CD14-positive monocyte (primary cell): Measurements from ENCODE around the gene KBTBD12. TPM values are rescaled to one million over a fixed set of nuclear protein-coding genes. Genes with fewer than 3 reads are reported as not detected.

Source experiments
- DNase-seq, 3 donors: peaks; one replicate each; pipeline ENCODE4 v3.0.0-alpha.2; 2011 to 2022
- H2AFZ ChIP-seq: 2 replicates; pipeline ENCODE4 v1.6.0; 2012; ENCODE audit warnings: mild to moderate bottlenecking, low read depth, low read length, inconsistent platforms; ENCODE audit not compliant: insufficient read depth, poor library complexity, severe bottlenecking
- H3K27ac ChIP-seq, 2 donors: 1 replicate in 1 of 2; 2 replicates in 1 of 2; pipeline ENCODE4 v1.5.1; 2012 to 2013; ENCODE audit warnings: low read length in 2 of 2, control low read depth in 1 of 2, inconsistent platforms in 1 of 2, low read depth in 1 of 2, mild to moderate bottlenecking in 1 of 2
- H3K27me3 ChIP-seq, 2 donors: one replicate each; pipeline versions ENCODE4 v1.6.0 to v1.6.1; 2011 to 2013; ENCODE audit warnings: low read length in 2 of 2; ENCODE audit not compliant: control insufficient read depth in 2 of 2, insufficient read depth in 2 of 2
- H3K36me3 ChIP-seq, 2 donors: replicated peaks in 1 of 2; 1 replicate in 1 of 2; 2 replicates in 1 of 2; pipeline versions ENCODE4 v1.5.1 to v1.6.1; 2012 to 2013; ENCODE audit warnings: low read length in 2 of 2, control low read depth in 1 of 2, inconsistent platforms in 1 of 2, mild to moderate bottlenecking in 1 of 2; ENCODE audit not compliant: insufficient read depth in 2 of 2, control insufficient read depth in 1 of 2
- H3K4me1 ChIP-seq, 2 donors: 1 replicate in 1 of 2; 2 replicates in 1 of 2; pipeline versions ENCODE4 v1.5.1 to v1.6.1; 2012 to 2013; ENCODE audit warnings: low read length in 2 of 2, control low read depth in 1 of 2, inconsistent platforms in 1 of 2, mild to moderate bottlenecking in 1 of 2, moderate library complexity in 1 of 2; ENCODE audit not compliant: insufficient read depth in 2 of 2, control insufficient read depth in 1 of 2
- H3K4me2 ChIP-seq: replicated peaks from 2 replicates; pipeline ENCODE3; 2012; ENCODE audit warnings: low read length, moderate library complexity, mild to moderate bottlenecking; ENCODE audit not compliant: poor library complexity, severe bottlenecking; ENCODE audit errors: extremely low read depth
- H3K4me3 ChIP-seq, 3 experiments: fragments of 200-600 bp in 1 of 3; sonication (generic) in 1 of 3; replicated peaks in 1 of 3; 1 replicate in 2 of 3; 2 replicates in 1 of 3; pipeline ENCODE4 v1.5.1; 2011 to 2013; ENCODE audit warnings: low read length in 3 of 3, mild to moderate bottlenecking in 3 of 3, control low read depth in 2 of 3, low read depth in 2 of 3, inconsistent platforms in 1 of 3, moderate library complexity in 1 of 3
- H3K79me2 ChIP-seq: 2 replicates; pipeline ENCODE4 v1.6.0; 2012; ENCODE audit warnings: mild to moderate bottlenecking, control low read depth, inconsistent platforms, low read length, moderate library complexity; ENCODE audit not compliant: insufficient read depth
- H3K9ac ChIP-seq: 2 replicates; pipeline ENCODE4 v1.6.0; 2017; ENCODE audit warnings: low read length, mild to moderate bottlenecking; ENCODE audit not compliant: insufficient read depth, poor library complexity, severe bottlenecking
- H3K9me3 ChIP-seq, 2 donors: replicated peaks in 1 of 2; 1 replicate in 1 of 2; 2 replicates in 1 of 2; pipeline versions ENCODE4 v1.5.1 to v1.6.1; 2012 to 2013; ENCODE audit warnings: low read length in 2 of 2, control low read depth in 1 of 2; ENCODE audit not compliant: control insufficient read depth in 1 of 2, insufficient read depth in 1 of 2
- H4K20me1 ChIP-seq: 2 replicates; pipeline ENCODE4 v1.6.0; 2012; ENCODE audit warnings: mild to moderate bottlenecking, low read length, control low read depth, moderate library complexity; ENCODE audit not compliant: insufficient read depth
- H3K27ac Mint-ChIP-seq, 7 donors: one replicate each; pipeline ENCODE4 v1.8.0; 2020; ENCODE audit warnings: mild to moderate bottlenecking in 7 of 7, mixed read lengths in 7 of 7, moderate library complexity in 6 of 7, inconsistent platforms in 2 of 7
- H3K27me3 Mint-ChIP-seq, 3 donors: one replicate each; pipeline ENCODE4 v1.8.0; 2021 to 2022; ENCODE audit warnings: low read depth in 3 of 3, mild to moderate bottlenecking in 3 of 3, mixed read lengths in 3 of 3, moderate library complexity in 3 of 3, inconsistent platforms in 1 of 3
- H3K36me3 Mint-ChIP-seq, 2 donors: one replicate each; pipeline ENCODE4 v1.8.0; 2020; ENCODE audit warnings: mixed read lengths in 2 of 2, inconsistent platforms in 1 of 2, mild to moderate bottlenecking in 1 of 2
- H3K4me1 Mint-ChIP-seq: one replicate; pipeline ENCODE4 v1.8.0; 2020; ENCODE audit warnings: mild to moderate bottlenecking, mixed read lengths
- H3K4me3 Mint-ChIP-seq, 2 donors: one replicate each; pipeline ENCODE4 v1.8.0; 2020; ENCODE audit warnings: mild to moderate bottlenecking in 2 of 2, mixed read lengths in 2 of 2, moderate library complexity in 1 of 2
- H3K9me3 Mint-ChIP-seq, 7 donors: one replicate each; pipeline ENCODE4 v1.8.0; 2020 to 2022; ENCODE audit warnings: mixed read lengths in 7 of 7, mild to moderate bottlenecking in 6 of 7, moderate library complexity in 6 of 7, inconsistent platforms in 2 of 7
- WGBS: methylation state at CpG from one replicate; pipeline ENCODE4 v1.1.5; 2013; ENCODE audit warnings: missing lambda C conversion rate; ENCODE audit not compliant: insufficient coverage; 5-methylcytosine and 5-hydroxymethylcytosine counted together
- intact Hi-C, 2 donors: fragments of 100-400 bp; cut with micrococcal nuclease; formaldehyde crosslinking; loops; one replicate each; pipeline versions ENCODE4 v1.15.0 to v1.15.1; 2023
- polyA plus RNA-seq, 3 donors: library from polyadenylated mRNA; depleted of rRNA in 1 of 3; unstranded in 2 of 3; stranded (reverse) in 1 of 3; fragments of 300-500 nt in 2 of 3; fragments of >200 nt in 1 of 3; fragmentation: Illumina TruSeq in 2 of 3; gene quantifications; 1 replicate in 2 of 3; 2 replicates in 1 of 3; pipeline ENCODE4 v1.2.3, GENCODE V29; 2012 to 2021
- TF ChIP-seq, protein P1 (sequence below): fragments of 200-600 bp; IDR thresholded peaks from one replicate; pipeline ENCODE4 v1.8.0; 2022; ENCODE audit warnings: antibody characterized with exemption, mild to moderate bottlenecking

Gene KBTBD12
- polyA plus RNA-seq, 3 donors: not detected

DNA sequence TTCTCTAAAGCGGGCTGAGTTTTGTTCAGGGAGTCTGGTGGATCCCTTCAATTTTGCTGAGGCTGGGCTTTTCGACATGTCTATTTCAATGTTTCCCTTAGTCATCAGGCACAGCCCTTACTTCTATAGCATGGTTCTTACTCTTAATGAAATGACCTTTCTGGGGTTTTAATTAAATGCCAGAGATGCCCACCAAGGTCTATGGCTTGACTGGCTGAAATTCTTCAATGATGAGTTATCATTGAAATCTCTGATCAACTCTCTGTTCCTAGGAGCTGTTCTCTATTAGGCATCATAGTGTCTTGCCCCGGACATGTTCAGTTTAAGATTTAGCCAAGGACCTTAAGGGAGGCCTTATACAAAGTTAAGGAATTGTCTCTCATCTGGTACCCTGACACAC is 33.4 kb upstream of the KBTBD12 start:
- 100% methylated on average over 1 of the region's 3 CpGs for WGBS
- no peaks in the 10 kb centered on the region for H3K9me3 ChIP-seq
- Mint-ChIP-seq H3K4me1 (no peaks in the 10 kb centered on the region), H3K36me3 (no peaks in the 10 kb centered on the region), H3K4me3 (no peak overlapping the region), H3K27ac (no peak overlapping the region), H3K9me3 (no peaks in the 10 kb centered on the region), H3K27me3 (peaks cover 0 to 3% (median 1%) of the 10 kb centered on the region in 3 donors)
- no peaks in the 10 kb centered on the region for H3K4me1 ChIP-seq
- no peaks in the 10 kb centered on the region for H3K36me3 ChIP-seq
- no peaks in the 10 kb centered on the region for H3K27me3 ChIP-seq
- no peaks in the 10 kb centered on the region for H3K79me2 ChIP-seq
- H3K27ac ChIP-seq: no peak overlapping the region
- H3K9ac ChIP-seq: no peak overlapping the region
- intact Hi-C loops: no loop called here
- H2AFZ ChIP-seq: no peak overlapping the region
- H3K4me2 ChIP-seq: no peak overlapping the region
- TF ChIP-seq, protein P1, sequence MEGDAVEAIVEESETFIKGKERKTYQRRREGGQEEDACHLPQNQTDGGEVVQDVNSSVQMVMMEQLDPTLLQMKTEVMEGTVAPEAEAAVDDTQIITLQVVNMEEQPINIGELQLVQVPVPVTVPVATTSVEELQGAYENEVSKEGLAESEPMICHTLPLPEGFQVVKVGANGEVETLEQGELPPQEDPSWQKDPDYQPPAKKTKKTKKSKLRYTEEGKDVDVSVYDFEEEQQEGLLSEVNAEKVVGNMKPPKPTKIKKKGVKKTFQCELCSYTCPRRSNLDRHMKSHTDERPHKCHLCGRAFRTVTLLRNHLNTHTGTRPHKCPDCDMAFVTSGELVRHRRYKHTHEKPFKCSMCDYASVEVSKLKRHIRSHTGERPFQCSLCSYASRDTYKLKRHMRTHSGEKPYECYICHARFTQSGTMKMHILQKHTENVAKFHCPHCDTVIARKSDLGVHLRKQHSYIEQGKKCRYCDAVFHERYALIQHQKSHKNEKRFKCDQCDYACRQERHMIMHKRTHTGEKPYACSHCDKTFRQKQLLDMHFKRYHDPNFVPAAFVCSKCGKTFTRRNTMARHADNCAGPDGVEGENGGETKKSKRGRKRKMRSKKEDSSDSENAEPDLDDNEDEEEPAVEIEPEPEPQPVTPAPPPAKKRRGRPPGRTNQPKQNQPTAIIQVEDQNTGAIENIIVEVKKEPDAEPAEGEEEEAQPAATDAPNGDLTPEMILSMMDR: no peak
- DNase-seq: no peak
- no peak overlapping the region for H3K4me3 ChIP-seq
- no peaks in the 10 kb centered on the region for H4K20me1 ChIP-seq

DNA sequence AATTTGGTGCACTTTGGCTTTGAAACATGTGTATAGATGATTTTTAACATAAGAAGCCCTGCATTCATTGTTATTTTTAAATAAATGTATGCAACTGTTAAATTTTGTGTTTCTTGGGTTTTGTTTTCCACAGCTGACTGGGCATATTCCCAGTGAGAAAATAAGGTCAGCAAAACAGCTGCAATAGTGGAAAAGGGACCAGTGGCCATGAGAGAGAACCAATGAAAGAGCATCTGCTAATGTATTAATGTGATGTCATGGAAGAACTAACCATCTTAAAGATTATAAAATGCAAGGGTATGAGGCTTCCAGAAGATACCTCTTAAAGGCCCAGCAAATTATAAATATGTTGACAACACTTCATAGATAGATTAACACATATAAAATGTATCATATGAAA is 31.0 kb upstream of the KBTBD12 start:
- Mint-ChIP-seq H3K36me3 (no peaks in the 10 kb centered on the region), H3K27ac (no peak overlapping the region), H3K4me1 (no peaks in the 10 kb centered on the region), H3K9me3 (peaks cover 0 to 6% (median 0%) of the 10 kb centered on the region in 7 donors), H3K4me3 (no peak overlapping the region), H3K27me3 (peaks cover 0 to 2% (median 0%) of the 10 kb centered on the region in 3 donors)
- Histone ChIP-seq H2AFZ (no peak overlapping the region), H3K4me1 (no peaks in the 10 kb centered on the region), H3K9ac (no peak overlapping the region), H3K4me2 (no peak overlapping the region), H3K79me2 (no peaks in the 10 kb centered on the region), H3K27me3 (no peaks in the 10 kb centered on the region), H3K9me3 (no peaks in the 10 kb centered on the region), H3K4me3 (no peak overlapping the region), H4K20me1 (no peaks in the 10 kb centered on the region), H3K27ac (no peak overlapping the region), H3K36me3 (no peaks in the 10 kb centered on the region)
- TF ChIP-seq, protein P1: no peak
- intact Hi-C loops: no loop called here
- no peak for DNase-seq
